SJSA1 (cell line): ENCODE data around the gene SNX13. TPM values are rescaled to one million over a fixed set of nuclear protein-coding genes. Genes with fewer than 3 reads are reported as not detected.
A peak's percentile ranks its signal among the peaks of the same experiment; 100 is the strongest.

Experiments used
- DNase-seq, 2 experiments: peaks; one replicate each; pipeline ENCODE4 v3.0.0-alpha.2; 2015 to 2020; ENCODE audit warnings: low spot score in 2 of 2, low read depth in 1 of 2
- H3K27ac ChIP-seq: fragments of 250-450 bp; sonication (Bioruptor Pico); 2 replicates; pipeline ENCODE4 v1.5.1; 2020; ENCODE audit warnings: mild to moderate bottlenecking, moderate library complexity
- H3K27me3 ChIP-seq: fragments of 250-450 bp; sonication (Bioruptor Pico); replicated peaks from 2 replicates; pipeline ENCODE4 v1.5.1; 2020; ENCODE audit warnings: mild to moderate bottlenecking, moderate library complexity
- H3K36me3 ChIP-seq: fragments of 250-450 bp; sonication (Bioruptor Pico); 2 replicates; pipeline ENCODE4 v1.5.1; 2020; ENCODE audit warnings: mild to moderate bottlenecking
- H3K4me1 ChIP-seq: fragments of 250-450 bp; sonication (Bioruptor Pico); replicated peaks from 2 replicates; pipeline ENCODE4 v1.6.1; 2021; ENCODE audit warnings: mild to moderate bottlenecking
- H3K4me3 ChIP-seq: fragments of 250-450 bp; sonication (Bioruptor Pico); 2 replicates; pipeline ENCODE4 v1.5.1; 2020; ENCODE audit warnings: mild to moderate bottlenecking
- H3K9me3 ChIP-seq: fragments of 250-450 bp; sonication (Bioruptor Pico); replicated peaks from 2 replicates; pipeline ENCODE4 v1.5.1; 2020; ENCODE audit warnings: mild to moderate bottlenecking
- total RNA-seq: library from RNA; depleted of rRNA; stranded (reverse); fragments of >200 nt; shearing (Covaris generic); gene quantifications from 2 replicates; pipeline ENCODE4 v1.2.3, GENCODE V29; 2014; rRNA removed

The SNX13 gene, protein sequence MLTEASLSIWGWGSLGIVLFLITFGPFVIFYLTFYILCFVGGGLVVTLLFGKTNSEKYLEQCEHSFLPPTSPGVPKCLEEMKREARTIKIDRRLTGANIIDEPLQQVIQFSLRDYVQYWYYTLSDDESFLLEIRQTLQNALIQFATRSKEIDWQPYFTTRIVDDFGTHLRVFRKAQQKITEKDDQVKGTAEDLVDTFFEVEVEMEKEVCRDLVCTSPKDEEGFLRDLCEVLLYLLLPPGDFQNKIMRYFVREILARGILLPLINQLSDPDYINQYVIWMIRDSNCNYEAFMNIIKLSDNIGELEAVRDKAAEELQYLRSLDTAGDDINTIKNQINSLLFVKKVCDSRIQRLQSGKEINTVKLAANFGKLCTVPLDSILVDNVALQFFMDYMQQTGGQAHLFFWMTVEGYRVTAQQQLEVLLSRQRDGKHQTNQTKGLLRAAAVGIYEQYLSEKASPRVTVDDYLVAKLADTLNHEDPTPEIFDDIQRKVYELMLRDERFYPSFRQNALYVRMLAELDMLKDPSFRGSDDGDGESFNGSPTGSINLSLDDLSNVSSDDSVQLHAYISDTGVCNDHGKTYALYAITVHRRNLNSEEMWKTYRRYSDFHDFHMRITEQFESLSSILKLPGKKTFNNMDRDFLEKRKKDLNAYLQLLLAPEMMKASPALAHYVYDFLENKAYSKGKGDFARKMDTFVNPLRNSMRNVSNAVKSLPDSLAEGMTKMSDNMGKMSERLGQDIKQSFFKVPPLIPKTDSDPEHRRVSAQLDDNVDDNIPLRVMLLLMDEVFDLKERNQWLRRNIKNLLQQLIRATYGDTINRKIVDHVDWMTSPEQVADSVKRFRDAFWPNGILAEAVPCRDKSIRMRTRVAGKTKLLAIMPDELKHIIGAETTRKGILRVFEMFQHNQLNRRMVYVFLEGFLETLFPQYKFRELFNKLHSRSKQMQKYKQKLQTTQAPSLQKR
- 36.8 and 62.0 TPM in 2 replicates for total RNA-seq

- H3K27ac ChIP-seq: peak within 1 kb of the TSS; percentile 81
- H3K4me1 ChIP-seq: peaks cover 19% of the 10 kb centered on the region
- no peaks in the 10 kb centered on the region for H3K27me3 ChIP-seq
- no peaks in the 10 kb centered on the region for H3K9me3 ChIP-seq
- peaks cover 9% of the 10 kb centered on the region for H3K36me3 ChIP-seq
- DNase-seq: peak; percentile 95 to 97
- peak within 1 kb of the TSS; percentile 80 for H3K4me3 ChIP-seq
These were observed at the start of gene SNX13 for GRCh38 chr7:17940302-17940883. Gene SNX13, minus strand, starts transcription at chr7:17940494. Its CDS starts 199 bp downstream, at chr7:17940295.

DNA sequence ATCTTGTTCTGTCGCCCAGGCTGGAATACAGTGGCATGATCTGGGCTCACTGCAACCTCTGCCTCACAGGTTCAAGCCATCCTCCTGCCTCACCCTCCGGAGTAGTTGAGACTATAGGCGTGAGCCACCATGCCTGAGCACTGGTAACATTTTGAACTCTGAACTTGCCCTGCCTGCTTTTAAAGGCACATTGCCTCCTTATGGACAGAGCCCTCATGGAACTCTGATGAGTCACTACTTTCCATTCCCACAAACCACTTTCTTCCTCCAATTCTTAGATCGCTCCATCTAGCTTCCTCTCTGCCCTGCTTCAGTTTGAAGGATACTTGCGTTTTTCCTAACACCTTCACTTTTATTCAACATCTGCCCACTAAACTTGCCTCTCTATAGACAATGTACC is 49.3 kb upstream of the SNX13 start:
- no peaks in the 10 kb centered on the region for H3K36me3 ChIP-seq
- no peaks in the 10 kb centered on the region for H3K9me3 ChIP-seq
- peaks cover 26% of the 10 kb centered on the region for H3K4me1 ChIP-seq
- no peaks in the 10 kb centered on the region for H3K27me3 ChIP-seq
- no peak for DNase-seq
- H3K4me3 ChIP-seq: no peak overlapping the region
- H3K27ac ChIP-seq: no peak overlapping the region

- H3K27ac ChIP-seq: no peak overlapping the region
- peaks cover 29% of the 10 kb centered on the region for H3K4me1 ChIP-seq
- H3K9me3 ChIP-seq: no peaks in the 10 kb centered on the region
- no peak for DNase-seq
- no peaks in the 10 kb centered on the region for H3K27me3 ChIP-seq
- no peak overlapping the region for H3K4me3 ChIP-seq
- H3K36me3 ChIP-seq: no peaks in the 10 kb centered on the region
These were observed 48.6 kb upstream of the SNX13 start for GRCh38 chr7:17988858-17989257.

- Histone ChIP-seq H3K4me3 (no peak overlapping the region), H3K9me3 (no peaks in the 10 kb centered on the region), H3K27ac (no peak overlapping the region), H3K27me3 (no peaks in the 10 kb centered on the region), H3K4me1 (peaks cover 35% of the 10 kb centered on the region), H3K36me3 (no peaks in the 10 kb centered on the region)
- DNase-seq: no peak
These were observed 47.8 kb upstream of the SNX13 start for GRCh38 chr7:17988141-17988540.

GRCh38 chr7:17986851-17987250 is 46.6 kb upstream of the SNX13 start:
- peak in 1 of 2 experiments; percentile 88 for DNase-seq
- Histone ChIP-seq H3K36me3 (no peaks in the 10 kb centered on the region), H3K9me3 (no peaks in the 10 kb centered on the region), H3K27me3 (no peaks in the 10 kb centered on the region), H3K27ac (peak overlapping the region; percentile 63), H3K4me1 (peaks cover 35% of the 10 kb centered on the region), H3K4me3 (no peak overlapping the region)

DNA sequence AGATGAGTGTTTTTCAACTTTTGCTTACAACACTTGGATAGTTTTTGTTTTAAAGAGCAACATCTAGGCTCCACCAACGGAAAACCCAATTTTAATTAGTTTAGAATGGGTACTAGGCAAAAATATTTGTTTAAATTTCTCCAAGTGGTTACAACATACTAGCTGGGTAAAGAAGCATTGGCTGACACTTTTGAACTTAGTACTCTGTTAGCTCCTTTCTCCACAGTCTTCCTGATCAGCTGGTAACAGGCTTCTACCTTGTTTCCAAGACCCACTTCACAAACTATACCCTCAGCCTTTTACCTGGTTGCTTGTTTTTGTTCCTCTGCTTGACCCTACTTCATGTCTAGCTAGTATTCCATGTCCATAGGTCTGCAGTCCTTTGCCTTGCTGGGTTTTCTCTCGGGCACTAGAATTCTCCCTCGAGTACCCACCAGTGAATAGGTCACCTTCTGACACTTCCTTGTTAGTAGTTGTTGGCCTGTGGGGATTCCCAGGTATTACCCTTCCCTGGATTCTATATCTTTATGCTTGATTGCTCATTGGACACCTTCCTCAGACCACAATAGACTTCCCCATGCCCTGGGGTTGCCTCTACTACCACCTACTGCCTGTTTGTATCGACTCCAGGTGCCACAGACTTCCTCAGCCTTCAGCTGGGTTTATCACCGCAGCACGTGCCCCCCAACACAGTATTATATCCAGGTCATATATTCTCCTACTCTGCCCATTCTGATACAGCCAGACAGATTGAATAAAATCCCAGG is 45.4 kb upstream of the SNX13 start:
- H3K36me3 ChIP-seq: no peaks in the 10 kb centered on the region
- H3K27ac ChIP-seq: peak overlapping the region; percentile 63; the same call in 1 of the 2 replicates
- peaks cover 35% of the 10 kb centered on the region for H3K4me1 ChIP-seq
- 0 out of 2 replicates have a peak, but pooled peaks cover 3% of the 10 kb centered on the region for H3K9me3 ChIP-seq
- no peaks in the 10 kb centered on the region for H3K27me3 ChIP-seq
- DNase-seq: no peak
- no peak overlapping the region for H3K4me3 ChIP-seq

DNA sequence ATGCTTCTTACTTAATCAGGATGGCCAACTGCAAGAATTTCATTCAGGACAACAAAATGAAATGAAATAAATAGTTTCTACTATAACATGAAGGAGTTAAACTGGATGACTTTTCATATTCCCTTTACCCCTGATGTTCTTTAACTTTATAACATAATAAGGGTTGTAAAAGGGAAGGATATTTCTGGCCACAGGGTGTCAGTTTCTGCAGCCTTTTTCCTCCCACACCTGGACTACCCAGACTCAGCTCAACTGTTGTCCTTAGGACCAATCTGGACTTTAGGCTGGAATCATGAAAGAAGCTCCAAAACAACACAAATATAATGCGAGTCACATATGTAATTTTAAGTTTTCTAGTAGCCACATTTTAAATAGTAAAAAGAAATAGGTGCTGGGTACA is 44.0 kb upstream of the SNX13 start:
- 0 out of 2 replicates have a peak, but pooled peaks cover 3% of the 10 kb centered on the region for H3K9me3 ChIP-seq
- no peak overlapping the region for H3K4me3 ChIP-seq
- H3K4me1 ChIP-seq: peaks cover 30% of the 10 kb centered on the region
- no peak for DNase-seq
- H3K36me3 ChIP-seq: no peaks in the 10 kb centered on the region
- no peaks in the 10 kb centered on the region for H3K27me3 ChIP-seq
- no peak overlapping the region for H3K27ac ChIP-seq

DNA sequence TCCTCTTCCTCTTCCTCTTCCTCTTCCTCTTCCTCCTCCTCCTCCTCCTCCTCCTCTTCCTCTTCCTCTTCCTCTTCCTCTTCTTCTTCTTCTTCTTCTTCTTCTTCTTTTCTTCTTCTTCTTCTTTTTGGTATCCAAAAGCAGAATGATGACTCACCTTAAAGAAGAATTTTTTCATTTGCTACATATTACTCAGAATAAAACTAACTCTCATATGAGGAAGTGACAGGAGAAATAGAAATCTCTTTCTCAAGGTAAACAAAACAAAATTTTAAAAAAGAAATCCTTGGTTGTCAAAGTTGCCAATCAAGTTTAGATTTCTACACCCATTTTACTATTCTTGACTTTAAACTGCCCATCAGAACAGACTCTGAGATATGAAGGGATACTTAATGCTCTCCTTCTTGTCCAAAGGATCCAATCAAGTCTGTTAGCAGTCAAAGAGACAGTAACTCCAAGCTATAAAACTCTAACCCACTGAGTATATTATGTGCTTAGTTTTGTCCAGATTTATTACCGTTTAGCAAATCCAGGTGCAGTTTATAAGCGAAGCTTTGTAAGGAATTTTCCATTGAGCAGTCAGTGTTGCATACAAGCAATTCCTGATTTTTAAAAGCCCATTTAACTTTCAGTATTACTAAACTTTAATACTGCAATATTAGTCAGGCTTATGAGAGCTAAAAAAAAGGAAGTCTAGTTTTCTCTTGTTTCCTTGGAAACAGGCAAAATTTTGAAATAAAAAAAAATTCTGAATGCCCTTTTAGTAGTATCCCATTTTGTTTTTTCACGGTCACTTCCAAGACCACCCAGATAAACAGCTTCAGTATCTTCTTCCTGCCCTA is 43.1 kb upstream of the SNX13 start:
- Histone ChIP-seq H3K4me3 (no peak overlapping the region), H3K27me3 (no peaks in the 10 kb centered on the region), H3K9me3 (0 out of 2 replicates have a peak, but pooled peaks cover 3% of the 10 kb centered on the region), H3K4me1 (peaks cover 30% of the 10 kb centered on the region), H3K36me3 (no peaks in the 10 kb centered on the region), H3K27ac (no peak overlapping the region)
- DNase-seq: no peak

DNA sequence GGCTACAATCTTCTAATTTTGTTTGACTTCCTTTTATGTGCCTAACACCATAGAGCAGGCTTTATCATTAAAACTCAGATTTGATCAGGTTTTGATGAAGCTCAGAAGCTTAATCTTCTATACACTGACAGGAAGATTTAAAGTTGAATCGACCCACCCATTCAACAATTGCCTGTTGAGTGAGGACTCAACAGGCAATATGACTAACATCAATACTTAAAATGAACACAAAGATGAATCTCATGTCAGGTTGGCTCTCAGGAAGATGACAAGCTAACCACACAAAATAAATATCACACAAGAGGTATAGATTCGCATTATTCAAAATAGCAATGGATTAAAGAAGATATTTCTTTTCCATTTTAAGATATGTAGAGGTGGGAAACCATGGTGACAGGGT is 36.7 kb upstream of the SNX13 start:
- no peak for DNase-seq
- no peaks in the 10 kb centered on the region for H3K36me3 ChIP-seq
- no peak overlapping the region for H3K4me3 ChIP-seq
- no peaks in the 10 kb centered on the region for H3K27me3 ChIP-seq
- H3K4me1 ChIP-seq: no peaks in the 10 kb centered on the region
- H3K9me3 ChIP-seq: 0 out of 2 replicates have a peak, but pooled peaks cover 3% of the 10 kb centered on the region
- H3K27ac ChIP-seq: no peak overlapping the region

GRCh38 chr7:17971411-17971810 is 31.1 kb upstream of the SNX13 start:
- H3K4me1 ChIP-seq: peaks cover 3% of the 10 kb centered on the region; the same call in 1 of the 2 replicates
- no peak for DNase-seq
- no peak overlapping the region for H3K27ac ChIP-seq
- no peaks in the 10 kb centered on the region for H3K27me3 ChIP-seq
- H3K9me3 ChIP-seq: no peaks in the 10 kb centered on the region
- no peaks in the 10 kb centered on the region for H3K36me3 ChIP-seq
- H3K4me3 ChIP-seq: no peak overlapping the region

GRCh38 chr7:17968791-17969715 is 28.8 kb upstream of the SNX13 start:
- Histone ChIP-seq H3K36me3 (no peaks in the 10 kb centered on the region), H3K9me3 (no peaks in the 10 kb centered on the region), H3K4me1 (peaks cover 12% of the 10 kb centered on the region), H3K4me3 (no peak overlapping the region), H3K27me3 (no peaks in the 10 kb centered on the region), H3K27ac (no peak overlapping the region)
- DNase-seq: no peak
